Naive B cell (primary cell): ENCODE measurements around the gene SATL1. TPM values are rescaled to one million over a fixed set of nuclear protein-coding genes. Genes with fewer than 3 reads are reported as not detected.
"Not testable (repeated sequence)": the region's sequence is repeated elsewhere in the genome, so short reads cannot be mapped to it uniquely, and the experiment has no call there.

Experiments used
- ATAC-seq, 2 donors: fragments of 150-1000 bp; cut with Tn5 transposase; 2 replicates each; pipeline ENCODE4 v1.10.0; 2021; ENCODE audit warnings: low read depth in 2 of 2, mild to moderate bottlenecking in 2 of 2, moderate library complexity in 2 of 2
- DNase-seq: peaks from one replicate; pipeline ENCODE4 v3.0.0; 2022
- H3K27ac Mint-ChIP-seq, 6 donors: one replicate each; pipeline ENCODE4 v1.8.0; 2020 to 2022; ENCODE audit warnings: mild to moderate bottlenecking in 6 of 6, mixed read lengths in 6 of 6, moderate library complexity in 5 of 6, inconsistent platforms in 2 of 6
- H3K27me3 Mint-ChIP-seq, 3 donors: one replicate each; pipeline ENCODE4 v1.8.0; 2021 to 2022; ENCODE audit warnings: mixed read lengths in 3 of 3, mild to moderate bottlenecking in 1 of 3
- H3K36me3 Mint-ChIP-seq, 2 donors: one replicate each; pipeline ENCODE4 v1.8.0; 2020 to 2022; ENCODE audit warnings: mixed read lengths in 2 of 2, inconsistent platforms in 1 of 2, mild to moderate bottlenecking in 1 of 2
- H3K4me1 Mint-ChIP-seq, 3 donors: one replicate each; pipeline ENCODE4 v1.8.0; 2020 to 2022; ENCODE audit warnings: mixed read lengths in 3 of 3, inconsistent platforms in 1 of 3, mild to moderate bottlenecking in 1 of 3, moderate library complexity in 1 of 3
- H3K4me3 Mint-ChIP-seq, 8 donors: one replicate each; pipeline ENCODE4 v1.8.0; 2020 to 2022; ENCODE audit warnings: mild to moderate bottlenecking in 8 of 8, mixed read lengths in 8 of 8, moderate library complexity in 8 of 8, inconsistent platforms in 2 of 8
- H3K9me3 Mint-ChIP-seq, 7 donors: one replicate each; pipeline ENCODE4 v1.8.0; 2020 to 2022; ENCODE audit warnings: mixed read lengths in 7 of 7, mild to moderate bottlenecking in 5 of 7, inconsistent platforms in 2 of 7, moderate library complexity in 1 of 7
- polyA plus RNA-seq, 6 donors: library from polyadenylated mRNA; unstranded; fragments of 300-500 nt; fragmentation: Illumina TruSeq; gene quantifications; one replicate each; pipeline ENCODE4 v1.2.3, GENCODE V29; 2021; ENCODE audit warnings: low read depth in 6 of 6

Gene SATL1
- polyA plus RNA-seq, result not detected

GRCh38 chrX:85243761-85244449, at the start of gene SATL1, which contains the start of gene ZNF711:
Gene SATL1, minus strand, starts transcription at chrX:85243779. Its CDS starts 134,811 bp downstream, at chrX:85108968.
Gene ZNF711, plus strand, starts transcription at chrX:85243991. Its CDS starts 3,582 bp downstream, at chrX:85247573.
- peak; percentile 22 for DNase-seq
- peak; percentile 74 to 77 for ATAC-seq
- peak within 1 kb of the TSS; percentile 89 to 98 (median 94) for H3K4me3 Mint-ChIP-seq
- H3K27me3 Mint-ChIP-seq, result no peaks in the 10 kb centered on the region
- peaks cover 0 to 7% of the 10 kb centered on the region in 2 donors for H3K36me3 Mint-ChIP-seq
- peaks cover 0 to 2% (median 0%) of the 10 kb centered on the region in 7 donors for H3K9me3 Mint-ChIP-seq
- peak within 1 kb of the TSS; percentile 57 to 96 (median 82) for H3K27ac Mint-ChIP-seq
- peaks cover 11 to 12% (median 11%) of the 10 kb centered on the region in 3 donors for H3K4me1 Mint-ChIP-seq

- ATAC-seq, result no peak
- no peaks in the 10 kb centered on the region for H3K36me3 Mint-ChIP-seq
- DNase-seq, result no peak
- no peaks in the 10 kb centered on the region for H3K27me3 Mint-ChIP-seq
- H3K4me1 Mint-ChIP-seq, result no peaks in the 10 kb centered on the region
- H3K4me3 Mint-ChIP-seq, result no peak overlapping the region
- H3K27ac Mint-ChIP-seq, result no peak overlapping the region
- peaks cover 3 to 37% (median 19%) of the 10 kb centered on the region in 7 donors for H3K9me3 Mint-ChIP-seq
Observed at GRCh38 chrX:85288992-85289723, 45.6 kb upstream of the SATL1 start.

GRCh38 chrX:85285286-85285685, 41.7 kb upstream of the SATL1 start:
- not testable (repeated sequence) for ATAC-seq, H3K4me3 Mint-ChIP-seq, H3K27me3 Mint-ChIP-seq, DNase-seq, H3K27ac Mint-ChIP-seq, H3K4me1 Mint-ChIP-seq, H3K36me3 Mint-ChIP-seq
- peaks cover 0 to 23% (median 10%) of the 10 kb centered on the region in 7 donors for H3K9me3 Mint-ChIP-seq

GRCh38 chrX:85244450-85245211, 1.1 kb upstream of the SATL1 start:
- Mint-ChIP-seq H3K4me1 (peaks cover 11 to 12% (median 11%) of the 10 kb centered on the region in 3 donors), H3K4me3 (peak overlapping the region; percentile 89 to 98 (median 94)), H3K27ac (peak overlapping the region; percentile 57 to 96 (median 82)), H3K9me3 (peaks cover 0 to 2% (median 0%) of the 10 kb centered on the region in 7 donors), H3K27me3 (no peaks in the 10 kb centered on the region), H3K36me3 (peaks cover 0 to 7% of the 10 kb centered on the region in 2 donors)
- DNase-seq (no peak), ATAC-seq (peak; percentile 34 to 45)

GRCh38 chrX:85243155-85243554, 424 bp downstream of the SATL1 start:
- H3K9me3 Mint-ChIP-seq, result peaks cover 0 to 5% (median 0%) of the 10 kb centered on the region in 7 donors
- peak overlapping the region; percentile 69 to 95 (median 90) for H3K4me3 Mint-ChIP-seq
- peaks cover 0 to 7% of the 10 kb centered on the region in 2 donors for H3K36me3 Mint-ChIP-seq
- H3K27me3 Mint-ChIP-seq, result no peaks in the 10 kb centered on the region
- peak overlapping the region in 2 of 6 donors; percentile 28 to 50 for H3K27ac Mint-ChIP-seq
- ATAC-seq (no peak), DNase-seq (no peak)
- H3K4me1 Mint-ChIP-seq, result peaks cover 11 to 12% (median 11%) of the 10 kb centered on the region in 3 donors

GRCh38 chrX:85223359-85223758, 20.2 kb downstream of the SATL1 start:
- no peaks in the 10 kb centered on the region for H3K36me3 Mint-ChIP-seq
- no peaks in the 10 kb centered on the region for H3K9me3 Mint-ChIP-seq
- no peak for ATAC-seq
- DNase-seq, result no peak
- H3K27ac Mint-ChIP-seq, result no peak overlapping the region
- H3K4me1 Mint-ChIP-seq, result peaks cover 0 to 10% (median 3%) of the 10 kb centered on the region in 3 donors
- H3K4me3 Mint-ChIP-seq, result no peak overlapping the region
- H3K27me3 Mint-ChIP-seq, result peaks cover 0 to 5% (median 0%) of the 10 kb centered on the region in 3 donors

- ATAC-seq (no peak), DNase-seq (no peak)
- peak overlapping the region in 2 of 6 donors; percentile 23 to 30 for H3K27ac Mint-ChIP-seq
- H3K27me3 Mint-ChIP-seq, result peaks cover 0 to 5% (median 0%) of the 10 kb centered on the region in 3 donors
- no peaks in the 10 kb centered on the region for H3K9me3 Mint-ChIP-seq
- no peaks in the 10 kb centered on the region for H3K36me3 Mint-ChIP-seq
- H3K4me3 Mint-ChIP-seq, result no peak overlapping the region
- H3K4me1 Mint-ChIP-seq, result peaks cover 0 to 10% (median 3%) of the 10 kb centered on the region in 3 donors
Observed at GRCh38 chrX:85221361-85221760, 22.2 kb downstream of the SATL1 start.

GRCh38 chrX:85215946-85216345, 27.6 kb downstream of the SATL1 start:
- H3K4me1 Mint-ChIP-seq, result peaks cover 0 to 3% (median 0%) of the 10 kb centered on the region in 3 donors
- no peak for ATAC-seq

GRCh38 chrX:85213792-85214530, 29.6 kb downstream of the SATL1 start:
- Mint-ChIP-seq H3K4me3 (no peak overlapping the region), H3K27me3 (no peaks in the 10 kb centered on the region), H3K4me1 (no peaks in the 10 kb centered on the region), H3K9me3 (peaks cover 0 to 7% (median 4%) of the 10 kb centered on the region in 7 donors), H3K36me3 (peaks cover 0 to 8% of the 10 kb centered on the region in 2 donors), H3K27ac (no peak overlapping the region)
- ATAC-seq (no peak), DNase-seq (no peak)

More at GRCh38 chrX:85215946-85216345, 27.6 kb downstream of the SATL1 start:
- Mint-ChIP-seq H3K36me3 (no peaks in the 10 kb centered on the region), H3K27ac (no peak overlapping the region), H3K9me3 (no peaks in the 10 kb centered on the region), H3K27me3 (no peaks in the 10 kb centered on the region), H3K4me3 (no peak overlapping the region)
- no peak for DNase-seq

- no peak for ATAC-seq
- no peaks in the 10 kb centered on the region for H3K36me3 Mint-ChIP-seq
- H3K4me1 Mint-ChIP-seq, result no peaks in the 10 kb centered on the region
- H3K27ac Mint-ChIP-seq, result no peak overlapping the region
- H3K9me3 Mint-ChIP-seq, result peaks cover 0 to 5% (median 0%) of the 10 kb centered on the region in 7 donors
- no peak for DNase-seq
- H3K27me3 Mint-ChIP-seq, result no peaks in the 10 kb centered on the region
- H3K4me3 Mint-ChIP-seq, result no peak overlapping the region
Observed at GRCh38 chrX:85203461-85203970, 40.1 kb downstream of the SATL1 start.

- Mint-ChIP-seq H3K27ac (no peak overlapping the region), H3K27me3 (peaks cover 0 to 6% (median 0%) of the 10 kb centered on the region in 3 donors), H3K9me3 (peaks cover 4 to 15% (median 7%) of the 10 kb centered on the region in 7 donors), H3K4me3 (no peak overlapping the region), H3K36me3 (no peaks in the 10 kb centered on the region), H3K4me1 (no peaks in the 10 kb centered on the region)
- DNase-seq (no peak), ATAC-seq (peak; percentile 67)
Observed at GRCh38 chrX:85196319-85196718, 47.3 kb downstream of the SATL1 start.

- Mint-ChIP-seq H3K27ac (no peak overlapping the region), H3K4me1 (peaks cover 0 to 4% (median 0%) of the 10 kb centered on the region in 3 donors), H3K4me3 (no peak overlapping the region), H3K9me3 (peaks cover 0 to 13% (median 11%) of the 10 kb centered on the region in 7 donors), H3K36me3 (no peaks in the 10 kb centered on the region), H3K27me3 (no peaks in the 10 kb centered on the region)
- ATAC-seq (no peak), DNase-seq (no peak)
Observed at GRCh38 chrX:85159644-85160043, 83.9 kb downstream of the SATL1 start.
